Measurements from ENCODE around the gene IFT81. TPM values are rescaled to one million over a fixed set of nuclear protein-coding genes. Genes with fewer than 3 reads are reported as not detected.

The IFT81 gene
- total and polyA plus RNA-seq, 2 of the 13 experiments (the other 11 are each of a cell fraction or from before 2014, with no cell fraction given), result 4.2 to 13.0 TPM

DNA sequence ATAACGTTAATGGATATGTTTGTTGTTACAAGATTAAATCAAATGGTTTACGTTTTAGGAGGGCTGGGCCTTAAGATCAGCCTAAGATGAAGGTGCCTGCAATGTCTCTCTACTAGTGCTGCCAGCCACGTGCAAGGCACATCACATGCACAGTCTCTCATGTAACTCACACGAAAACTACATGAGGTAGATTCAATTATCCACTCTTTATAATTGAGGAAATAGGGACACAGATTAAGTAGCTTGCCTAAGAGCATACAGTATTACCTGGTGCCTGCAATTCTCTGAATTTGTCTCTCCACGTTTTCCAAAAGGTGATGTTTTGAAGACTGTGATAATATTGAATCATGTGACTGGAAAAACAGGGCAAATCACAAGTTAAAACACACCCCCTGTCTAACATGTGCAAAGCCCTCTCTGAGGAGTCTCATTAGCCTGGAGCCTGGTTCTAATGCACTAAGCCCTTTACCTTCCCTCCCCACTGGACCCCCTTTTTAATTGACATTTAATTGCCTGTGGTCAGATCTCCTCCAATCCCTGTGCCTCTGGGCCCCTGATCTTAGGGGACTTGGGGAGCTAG is 142.3 kb downstream of the IFT81 start:
- Histone ChIP-seq H3K4me3 (replicated peaks in 1 of 3; ENCODE audit: insufficient read depth in 1 of 3, low read depth in 2 of 3, low read length in 3 of 3) (no peak overlapping the region), H3K4me1 (ENCODE audit: insufficient read depth, low read length) (peaks cover 56% of the 10 kb centered on the region), H3K9ac (ENCODE audit: insufficient read depth, low read depth, low read length) (no peak overlapping the region), H3K9me3 (ENCODE audit: low read length) (no peaks in the 10 kb centered on the region), H3K27ac (ENCODE audit: extremely low read length, insufficient read depth, low read length) (no peak overlapping the region), H3K36me3 (replicated peaks in 1 of 2; ENCODE audit: control insufficient read depth in 1 of 2, insufficient read depth in 2 of 2, low read length in 2 of 2) (no peaks in the 10 kb centered on the region), H3K79me2 (ENCODE audit: insufficient read depth, low read length) (no peaks in the 10 kb centered on the region), H3K4me2 (ENCODE audit: low read depth, low read length) (no peak overlapping the region), H3K27me3 (ENCODE audit: control insufficient read depth in 1 of 2, insufficient read depth in 2 of 2, low read length in 2 of 2) (no peaks in the 10 kb centered on the region), H2AFZ (ENCODE audit: low read length) (no peak overlapping the region), H4K20me1 (ENCODE audit: insufficient read depth, low read length) (no peaks in the 10 kb centered on the region)
- no TSS peak for BruUV-seq (replicated peaks)
- in situ Hi-C loops (cut with HindIII; ENCODE audit: extremely low pct_ligation_motif_present, low pct_unique_long_range_greater_than_20kb) (no loop called here), intact Hi-C loops (cut with micrococcal nuclease; ENCODE audit: unreplicated experiment) (no loop called here)
- no peak for FAIRE-seq
- no peak for DNase-seq (ENCODE audit: low spot score)
- ChIA-PET POLR2A (interaction anchor here (1.1 to 6.6 kb wide), 2 partner anchors 14 to 19 kb away, joined by 3 to 44 read pairs; partner anchors contain the start of gene ATP2A2), CTCF (ENCODE audit: low intra/inter-chr PET ratio, low total read pairs) (no interaction called here)
- TF ChIP-seq ADNP (CRISPR knock-in tag; IDR thresholded peaks at IDR 0.05) (no peak), MATR3 (CRISPR knock-in tag; IDR thresholded peaks at IDR 0.05) (no peak), PAWR (CRISPR knock-in tag; IDR thresholded peaks at IDR 0.05; ENCODE audit: borderline replicate concordance) (no peak), ZNF615 (CRISPR knock-in tag; IDR thresholded peaks at IDR 0.05; ENCODE audit: borderline replicate concordance) (no peak), HOXA5 (CRISPR knock-in tag; IDR thresholded peaks at IDR 0.05) (no peak), ATRX (CRISPR knock-in tag; IDR thresholded peaks at IDR 0.05; ENCODE audit: borderline replicate concordance) (no peak), HNRNPH1 (optimal IDR thresholded peaks at IDR 0.05; ENCODE audit: low read depth, low read length) (no peak), SMAD3 (CRISPR knock-in tag; IDR thresholded peaks at IDR 0.05) (no peak), ZNF432 (CRISPR knock-in tag; IDR thresholded peaks at IDR 0.05; ENCODE audit: borderline replicate concordance) (no peak)
- TF ChIP-seq, protein P1, sequence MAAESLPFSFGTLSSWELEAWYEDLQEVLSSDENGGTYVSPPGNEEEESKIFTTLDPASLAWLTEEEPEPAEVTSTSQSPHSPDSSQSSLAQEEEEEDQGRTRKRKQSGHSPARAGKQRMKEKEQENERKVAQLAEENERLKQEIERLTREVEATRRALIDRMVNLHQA (CRISPR knock-in tag; IDR thresholded peaks at IDR 0.05), result no peak
- TF ChIP-seq, protein P2, sequence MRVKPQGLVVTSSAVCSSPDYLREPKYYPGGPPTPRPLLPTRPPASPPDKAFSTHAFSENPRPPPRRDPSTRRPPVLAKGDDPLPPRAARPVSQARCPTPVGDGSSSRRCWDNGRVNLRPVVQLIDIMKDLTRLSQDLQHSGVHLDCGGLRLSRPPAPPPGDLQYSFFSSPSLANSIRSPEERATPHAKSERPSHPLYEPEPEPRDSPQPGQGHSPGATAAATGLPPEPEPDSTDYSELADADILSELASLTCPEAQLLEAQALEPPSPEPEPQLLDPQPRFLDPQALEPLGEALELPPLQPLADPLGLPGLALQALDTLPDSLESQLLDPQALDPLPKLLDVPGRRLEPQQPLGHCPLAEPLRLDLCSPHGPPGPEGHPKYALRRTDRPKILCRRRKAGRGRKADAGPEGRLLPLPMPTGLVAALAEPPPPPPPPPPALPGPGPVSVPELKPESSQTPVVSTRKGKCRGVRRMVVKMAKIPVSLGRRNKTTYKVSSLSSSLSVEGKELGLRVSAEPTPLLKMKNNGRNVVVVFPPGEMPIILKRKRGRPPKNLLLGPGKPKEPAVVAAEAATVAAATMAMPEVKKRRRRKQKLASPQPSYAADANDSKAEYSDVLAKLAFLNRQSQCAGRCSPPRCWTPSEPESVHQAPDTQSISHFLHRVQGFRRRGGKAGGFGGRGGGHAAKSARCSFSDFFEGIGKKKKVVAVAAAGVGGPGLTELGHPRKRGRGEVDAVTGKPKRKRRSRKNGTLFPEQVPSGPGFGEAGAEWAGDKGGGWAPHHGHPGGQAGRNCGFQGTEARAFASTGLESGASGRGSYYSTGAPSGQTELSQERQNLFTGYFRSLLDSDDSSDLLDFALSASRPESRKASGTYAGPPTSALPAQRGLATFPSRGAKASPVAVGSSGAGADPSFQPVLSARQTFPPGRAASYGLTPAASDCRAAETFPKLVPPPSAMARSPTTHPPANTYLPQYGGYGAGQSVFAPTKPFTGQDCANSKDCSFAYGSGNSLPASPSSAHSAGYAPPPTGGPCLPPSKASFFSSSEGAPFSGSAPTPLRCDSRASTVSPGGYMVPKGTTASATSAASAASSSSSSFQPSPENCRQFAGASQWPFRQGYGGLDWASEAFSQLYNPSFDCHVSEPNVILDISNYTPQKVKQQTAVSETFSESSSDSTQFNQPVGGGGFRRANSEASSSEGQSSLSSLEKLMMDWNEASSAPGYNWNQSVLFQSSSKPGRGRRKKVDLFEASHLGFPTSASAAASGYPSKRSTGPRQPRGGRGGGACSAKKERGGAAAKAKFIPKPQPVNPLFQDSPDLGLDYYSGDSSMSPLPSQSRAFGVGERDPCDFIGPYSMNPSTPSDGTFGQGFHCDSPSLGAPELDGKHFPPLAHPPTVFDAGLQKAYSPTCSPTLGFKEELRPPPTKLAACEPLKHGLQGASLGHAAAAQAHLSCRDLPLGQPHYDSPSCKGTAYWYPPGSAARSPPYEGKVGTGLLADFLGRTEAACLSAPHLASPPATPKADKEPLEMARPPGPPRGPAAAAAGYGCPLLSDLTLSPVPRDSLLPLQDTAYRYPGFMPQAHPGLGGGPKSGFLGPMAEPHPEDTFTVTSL (CRISPR knock-in tag; IDR thresholded peaks at IDR 0.05; ENCODE audit: borderline replicate concordance), result no peak
- TF ChIP-seq, protein P3, sequence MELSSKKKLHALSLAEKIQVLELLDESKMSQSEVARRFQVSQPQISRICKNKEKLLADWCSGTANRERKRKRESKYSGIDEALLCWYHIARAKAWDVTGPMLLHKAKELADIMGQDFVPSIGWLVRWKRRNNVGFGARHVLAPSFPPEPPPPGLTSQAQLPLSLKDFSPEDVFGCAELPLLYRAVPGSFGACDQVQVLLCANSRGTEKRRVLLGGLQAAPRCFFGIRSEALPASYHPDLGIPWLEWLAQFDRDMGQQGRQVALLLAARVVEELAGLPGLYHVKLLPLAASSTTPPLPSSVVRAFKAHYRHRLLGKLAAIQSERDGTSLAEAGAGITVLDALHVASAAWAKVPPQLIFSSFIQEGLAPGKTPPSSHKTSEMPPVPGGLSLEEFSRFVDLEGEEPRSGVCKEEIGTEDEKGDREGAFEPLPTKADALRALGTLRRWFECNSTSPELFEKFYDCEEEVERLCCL (CRISPR knock-in tag; IDR thresholded peaks at IDR 0.05; ENCODE audit: borderline replicate concordance), result no peak
- 73% methylated on average over 5 of the region's 5 CpGs for WGBS (ENCODE audit: low lambda C conversion rate)
- no peak for ATAC-seq

Data from HepG2 (cell line).